Stimulated activated CD4-positive, alpha-beta T cell treated with anti-CD3 and anti-CD28 coated beads, Interleukin-1b, Interleukin-23, amount 100 ng/mL, for 24 hours (primary cell): Measurements from ENCODE around the gene DDX1.

Source experiments
- DNase-seq, 4 experiments: peaks; one replicate each; pipeline ENCODE4 v3.0.0-alpha.2; 2020; ENCODE audit warnings: low read depth in 4 of 4, low spot score in 1 of 4

Gene DDX1

GRCh38 chr2:15660491-15661294 lies 69.0 kb downstream of the DDX1 start:
- DNase-seq = no peak

DNA sequence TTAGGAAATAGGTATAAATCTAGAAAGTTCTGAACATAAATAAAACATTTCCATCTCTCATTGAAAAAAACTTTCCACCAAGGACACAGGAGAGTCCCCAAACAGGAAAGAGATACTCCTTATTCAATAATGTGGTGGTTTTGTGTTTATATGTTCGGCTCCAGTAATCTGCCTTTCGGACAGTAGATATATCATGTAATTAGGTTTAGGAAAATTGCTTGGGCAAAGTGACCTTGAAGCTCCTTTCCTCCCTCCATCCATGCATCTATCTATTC lies 69.6 kb downstream of the DDX1 start:
- no peak for DNase-seq

GRCh38 chr2:15662026-15662425 lies 70.4 kb downstream of the DDX1 start:
- no peak for DNase-seq

DNA sequence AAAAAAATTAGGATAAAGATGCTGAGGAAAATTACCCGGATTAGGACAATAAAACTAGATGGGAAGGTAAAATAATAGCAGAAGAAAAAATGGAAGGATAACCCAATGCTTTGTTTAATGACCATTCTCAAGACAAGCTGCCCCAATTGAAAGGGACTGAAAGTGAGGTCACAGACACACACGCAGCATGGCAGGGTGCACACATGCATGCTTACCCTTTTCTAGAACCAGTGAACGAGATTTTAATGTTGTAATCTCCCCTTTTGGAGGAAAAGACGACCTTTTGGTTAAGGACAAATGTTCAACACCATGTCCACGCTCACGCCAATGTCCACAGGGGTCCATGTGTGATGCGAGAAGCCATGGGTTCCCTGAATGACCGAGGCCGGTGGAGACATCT lies 70.9 kb downstream of the DDX1 start:
- DNase-seq = no peak

DNA sequence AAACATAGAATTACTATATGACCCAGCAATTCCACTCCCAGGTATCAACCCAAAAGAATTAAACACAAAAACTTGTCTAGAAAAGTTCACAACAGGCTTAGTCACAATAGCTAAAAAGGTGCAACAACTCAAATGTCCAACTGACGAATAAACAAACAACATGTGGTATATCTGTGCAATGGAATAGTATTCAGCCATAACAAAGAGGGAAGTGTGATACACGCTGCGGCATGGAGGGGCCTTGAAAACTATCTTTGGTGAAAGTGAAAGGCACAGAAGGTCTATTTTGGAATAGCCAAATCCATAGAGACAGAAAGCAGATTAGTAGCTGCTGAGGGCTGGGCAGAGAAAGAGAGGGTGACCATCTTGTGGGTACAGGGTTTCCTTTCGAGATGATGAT lies 72.1 kb downstream of the DDX1 start:
- DNase-seq = no peak

DNA sequence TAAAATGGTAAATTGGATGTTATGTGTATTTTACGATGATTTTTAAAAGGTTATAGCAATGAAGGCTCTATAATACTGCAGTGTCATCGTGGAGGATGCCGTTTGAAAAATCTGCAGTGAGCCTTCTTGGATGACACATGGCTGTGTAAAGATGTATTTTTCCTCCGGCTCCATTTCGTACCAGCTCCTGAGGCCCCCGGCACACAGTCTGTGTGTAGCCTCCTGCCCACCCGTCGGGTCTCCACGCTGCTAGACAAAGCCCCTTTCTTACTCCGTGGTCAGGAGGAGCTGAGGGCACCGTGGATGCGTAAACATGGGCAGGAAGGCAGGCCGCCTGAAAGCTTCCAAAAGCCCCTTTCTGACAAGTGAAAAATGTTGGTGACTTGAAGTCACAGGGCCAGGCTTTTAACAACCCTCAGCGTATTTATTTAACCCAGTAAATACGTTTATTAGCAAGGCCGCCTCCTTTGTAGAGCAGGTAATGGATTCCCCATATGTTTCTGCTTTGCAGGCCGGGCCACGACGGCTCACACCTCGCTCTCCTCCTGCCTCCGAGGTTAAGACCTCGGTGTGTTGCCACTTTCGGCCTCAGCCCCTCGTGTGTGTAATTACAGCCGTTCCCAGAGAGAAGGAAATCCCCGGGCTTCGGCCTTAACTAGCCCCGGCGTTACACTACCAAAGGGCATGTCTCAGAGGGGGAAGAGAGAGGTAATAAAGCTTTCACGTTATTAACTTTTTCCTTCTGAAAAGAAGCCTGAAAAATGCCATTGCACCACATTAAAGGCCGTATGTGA lies 72.8 kb downstream of the DDX1 start:
- DNase-seq = no peak

DNA sequence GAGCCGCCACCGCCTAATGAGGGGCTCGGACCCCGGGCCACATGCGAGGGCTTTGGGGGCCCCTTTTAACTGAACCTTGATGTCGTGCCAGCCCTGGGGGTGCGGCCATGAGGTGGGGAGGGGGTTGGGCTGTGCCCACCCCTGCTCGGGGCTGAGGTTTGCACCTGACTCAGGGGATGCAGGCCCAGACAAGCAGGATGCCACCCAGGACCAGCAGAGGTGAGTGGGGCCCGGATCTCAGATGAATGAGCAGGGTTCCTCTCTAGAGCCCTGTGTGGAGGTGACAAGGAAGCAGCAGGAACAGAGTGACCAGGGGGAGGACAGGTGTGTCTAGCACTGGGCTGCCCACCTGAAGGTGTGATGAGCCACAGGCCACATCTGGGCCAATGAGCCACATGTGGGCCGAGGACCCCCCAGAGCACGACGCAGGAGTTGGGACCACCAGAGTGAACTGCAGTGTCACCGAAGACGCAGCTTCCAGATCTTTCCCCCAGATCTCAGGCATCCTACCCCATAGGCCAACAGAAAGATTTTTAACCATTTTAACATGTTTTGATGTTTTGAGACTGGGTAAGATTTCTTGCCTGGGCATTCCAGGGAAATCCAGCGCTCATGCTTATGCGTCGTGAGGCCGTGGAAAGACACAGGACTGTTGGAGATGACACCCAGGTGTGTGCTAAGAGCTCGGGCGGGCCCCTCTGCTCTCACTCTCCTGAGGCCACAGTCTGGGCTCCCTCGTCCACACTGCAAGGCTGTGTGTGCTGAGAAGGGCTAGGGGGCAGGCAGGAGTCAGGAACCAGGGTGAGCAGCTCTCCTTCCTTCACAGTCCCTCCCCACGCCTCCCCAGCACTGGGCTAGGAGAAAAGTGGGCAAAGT lies 73.6 kb downstream of the DDX1 start:
- DNase-seq = no peak

GRCh38 chr2:15665943-15666460 lies 74.3 kb downstream of the DDX1 start:
- DNase-seq = no peak

DNA sequence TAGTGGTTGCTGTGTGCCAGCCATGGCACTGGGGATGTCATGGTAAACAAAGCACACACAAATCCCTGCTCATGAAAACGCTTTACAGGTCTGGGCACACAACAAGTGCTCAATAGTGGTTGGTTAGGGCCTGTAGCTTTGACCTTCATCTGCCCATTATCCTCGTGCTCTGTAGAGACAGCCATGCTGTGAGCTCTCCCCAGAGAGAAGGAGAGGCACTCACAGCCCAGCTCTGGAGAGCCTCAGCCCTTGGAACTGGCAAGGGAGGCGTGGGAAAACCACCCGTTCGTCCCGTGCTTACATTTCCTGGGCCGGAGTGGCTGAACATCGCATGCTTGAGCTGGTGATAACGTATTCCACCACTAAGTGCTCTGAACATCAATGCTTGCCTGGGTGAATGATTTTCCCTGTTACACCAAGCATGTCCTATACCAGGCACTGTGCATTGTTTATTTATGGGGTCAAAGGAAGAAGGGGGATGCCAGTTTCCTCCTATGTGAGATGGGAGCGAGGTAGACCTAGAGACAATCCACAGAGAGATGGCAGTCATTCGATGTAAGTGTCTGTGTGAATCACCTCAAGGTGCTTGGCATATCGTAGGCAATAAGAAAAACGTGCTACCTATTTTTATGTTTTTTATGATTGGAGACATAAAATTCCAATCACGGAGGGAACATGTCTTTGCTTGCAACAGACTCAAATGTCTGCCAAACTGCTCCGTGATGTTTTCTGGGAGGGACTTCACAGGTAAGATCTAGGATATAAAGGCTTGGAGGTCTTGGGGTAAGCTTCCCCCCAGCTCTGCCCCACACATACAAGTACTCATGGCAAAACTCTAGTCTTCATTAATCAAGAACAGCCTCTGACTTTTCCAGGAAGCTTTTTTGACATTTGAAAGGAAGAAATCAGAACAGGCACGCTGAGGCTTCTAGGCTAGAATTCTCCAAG lies 75.5 kb downstream of the DDX1 start:
- no peak for DNase-seq

- no peak for DNase-seq
Observed at GRCh38 chr2:15667809-15668556, 76.3 kb downstream of the DDX1 start.

DNA sequence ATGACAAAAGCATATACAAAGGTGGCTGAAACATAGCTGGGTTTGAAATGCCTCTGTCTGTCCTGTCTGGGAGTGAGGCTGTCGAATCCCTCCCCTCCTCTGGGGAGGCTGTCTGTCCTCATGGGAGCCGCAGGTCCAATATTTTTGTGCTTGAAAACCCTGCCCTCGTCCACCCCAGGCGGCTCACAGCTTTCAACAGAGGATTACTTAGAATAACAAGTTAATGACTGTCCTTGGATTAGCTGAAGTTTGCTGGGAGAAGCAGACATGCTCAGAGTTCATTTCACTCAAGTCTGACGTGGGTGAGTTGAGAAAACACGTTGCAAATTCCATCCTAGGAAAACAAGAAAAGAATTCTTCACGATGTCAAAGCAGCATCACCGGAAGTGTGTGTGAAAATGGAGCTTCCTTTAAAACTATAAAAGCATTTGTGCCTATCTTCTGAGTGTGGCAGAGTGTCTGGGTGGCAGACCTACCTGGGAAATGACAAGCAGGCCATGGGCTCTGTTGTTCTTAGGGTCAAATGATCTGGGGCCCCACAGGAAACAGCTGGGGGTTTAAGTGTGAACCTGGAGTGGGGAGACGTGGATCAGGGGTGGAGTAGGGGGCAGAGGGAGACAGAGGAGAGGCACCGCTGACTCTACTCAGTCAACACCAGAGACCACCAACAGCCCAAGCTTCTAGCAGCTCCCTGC lies 77.1 kb downstream of the DDX1 start:
- DNase-seq = no peak

DNA sequence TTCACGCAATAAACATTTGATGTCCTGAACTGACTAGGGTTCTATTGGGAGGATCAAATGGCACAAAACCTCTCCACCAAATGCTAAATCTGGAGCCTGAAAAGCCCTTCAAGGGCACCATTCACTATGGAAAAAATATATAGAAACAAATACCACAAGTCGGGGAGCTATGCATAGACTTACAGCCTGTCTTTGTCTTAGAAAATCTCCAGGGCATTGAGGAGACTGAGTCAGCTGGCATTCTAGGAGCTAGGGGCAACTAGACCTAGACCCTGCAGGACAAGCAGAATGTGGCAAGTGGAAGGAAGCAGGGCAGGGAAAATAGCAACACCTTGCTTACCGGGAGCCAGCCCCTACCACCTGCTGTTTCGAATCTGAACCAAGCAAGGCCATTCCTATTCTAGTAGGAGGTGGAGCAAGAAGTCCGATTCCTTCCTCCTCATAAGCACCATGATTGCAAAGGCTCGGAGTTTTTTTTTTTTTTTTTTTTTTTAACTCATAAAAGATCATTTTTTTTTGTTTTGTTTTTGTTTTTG lies 77.8 kb downstream of the DDX1 start:
- no peak for DNase-seq

- DNase-seq = no peak
Observed at GRCh38 chr2:15670469-15670868, 78.8 kb downstream of the DDX1 start.

DNA sequence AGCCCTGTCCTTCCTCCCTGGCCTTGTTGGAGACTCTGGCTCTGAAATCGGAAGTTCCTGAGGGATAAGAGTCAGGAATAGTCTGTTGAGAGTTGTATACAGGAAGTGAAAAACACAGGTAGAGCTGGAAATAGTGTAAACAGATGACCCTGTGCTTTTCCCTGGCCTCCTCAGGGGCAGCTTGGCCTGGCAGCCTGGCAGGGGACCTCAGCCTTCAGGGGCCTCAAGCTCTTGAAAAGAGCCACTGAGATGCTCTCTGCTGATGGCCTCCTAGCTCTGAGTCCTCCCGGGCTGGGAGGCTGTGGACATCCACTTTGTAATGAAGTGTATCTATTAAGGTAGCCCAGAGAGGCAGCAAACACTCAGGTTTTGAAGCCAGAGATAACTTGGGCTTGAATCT lies 79.3 kb downstream of the DDX1 start:
- DNase-seq = no peak

- no peak for DNase-seq
Observed at GRCh38 chr2:15671409-15671808, 79.7 kb downstream of the DDX1 start.

DNA sequence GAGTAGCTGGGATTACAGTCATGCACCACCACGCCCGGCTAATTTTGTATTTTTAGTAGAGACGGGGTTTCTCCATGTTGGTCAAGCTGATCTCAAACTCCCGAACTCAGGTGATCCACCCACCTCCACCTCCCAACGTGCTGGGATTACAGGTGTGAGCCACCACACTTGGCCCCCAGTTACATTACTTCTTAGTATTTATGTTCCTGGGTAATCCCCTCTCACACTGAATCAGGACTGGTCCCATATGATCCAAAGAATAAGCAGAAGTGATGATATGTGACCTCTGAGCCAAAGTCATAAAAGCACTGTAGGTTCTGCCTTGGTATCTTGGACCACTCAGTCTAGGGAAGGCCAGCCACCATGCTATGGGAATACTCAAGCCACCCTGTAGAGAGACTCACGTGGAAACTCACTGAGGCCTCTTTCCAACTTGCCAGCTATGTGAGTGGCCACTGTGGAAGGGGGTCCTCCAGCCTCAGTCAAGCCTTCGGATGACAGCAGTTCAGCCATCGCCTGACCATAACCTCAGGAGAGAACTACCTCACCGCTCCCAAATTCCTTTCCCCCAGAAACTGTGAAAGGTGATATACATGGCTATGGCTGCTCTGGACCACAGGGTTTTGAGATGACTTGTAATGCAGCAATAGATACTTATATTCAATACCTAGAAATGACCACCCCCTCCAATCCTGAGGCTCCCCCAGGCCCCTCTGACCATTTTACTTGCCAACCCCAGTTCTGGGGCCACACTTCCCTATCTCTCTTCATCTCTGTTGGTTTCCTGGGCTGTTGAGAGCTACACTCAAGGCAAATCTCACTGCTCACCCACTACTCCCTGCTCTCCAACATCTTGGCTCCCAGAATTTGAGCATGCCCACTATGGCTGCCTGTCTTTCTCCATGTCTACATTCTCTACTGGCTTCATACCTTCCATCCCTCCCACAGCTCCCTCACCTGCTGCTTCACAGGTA lies 80.5 kb downstream of the DDX1 start:
- no peak for DNase-seq

DNA sequence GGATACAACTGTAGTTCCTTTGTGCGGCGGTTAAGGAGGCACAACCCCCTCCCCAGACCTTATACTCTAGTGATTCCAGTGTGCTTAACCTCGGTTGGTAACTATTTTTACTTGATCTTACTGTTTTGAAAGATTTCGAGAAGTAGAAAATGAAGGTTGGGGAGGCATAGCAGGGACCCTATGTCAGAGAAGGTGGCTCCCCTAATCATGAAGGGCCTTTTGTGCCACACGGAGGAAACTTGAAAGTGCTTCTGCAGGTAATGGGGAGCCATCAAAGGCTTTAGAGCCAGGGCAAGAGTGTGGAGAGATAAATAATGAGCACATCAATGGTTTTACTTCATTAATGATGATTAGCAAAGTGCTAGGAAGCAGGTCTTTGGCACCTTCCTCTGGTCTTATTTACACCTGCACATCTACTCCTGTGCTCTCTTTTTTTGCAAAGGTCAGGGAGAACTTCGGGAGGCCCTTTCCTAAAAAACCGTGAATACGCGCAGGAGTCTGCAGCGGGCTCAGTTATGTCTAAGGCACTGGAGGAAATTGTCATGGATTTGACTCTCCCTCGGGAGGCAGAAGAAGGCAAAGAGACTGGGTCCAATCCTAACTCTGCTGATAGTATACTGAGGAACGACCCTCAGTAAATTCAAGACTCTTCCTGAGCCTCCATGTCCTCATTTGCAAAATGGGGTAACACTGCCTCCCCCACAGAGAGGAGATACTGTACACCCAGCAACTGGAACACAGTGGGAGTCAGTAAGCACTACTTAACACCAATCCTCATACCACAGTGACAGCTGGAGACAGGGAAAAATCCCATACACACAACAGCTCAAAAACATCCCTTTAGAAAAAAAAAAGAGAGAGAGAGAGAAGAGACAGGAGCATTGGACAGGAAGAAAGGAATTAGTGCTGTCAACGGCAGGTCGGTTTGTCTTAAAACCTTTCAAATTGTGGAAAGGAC lies 81.6 kb downstream of the DDX1 start:
- no peak for DNase-seq
